ENCODE measurements around the gene PDCD1LG2.
"Not testable (repeated sequence)": the region's sequence is repeated elsewhere in the genome, so short reads cannot be mapped to it uniquely, and the experiment has no call there.

PDCD1LG2 gene

DNA sequence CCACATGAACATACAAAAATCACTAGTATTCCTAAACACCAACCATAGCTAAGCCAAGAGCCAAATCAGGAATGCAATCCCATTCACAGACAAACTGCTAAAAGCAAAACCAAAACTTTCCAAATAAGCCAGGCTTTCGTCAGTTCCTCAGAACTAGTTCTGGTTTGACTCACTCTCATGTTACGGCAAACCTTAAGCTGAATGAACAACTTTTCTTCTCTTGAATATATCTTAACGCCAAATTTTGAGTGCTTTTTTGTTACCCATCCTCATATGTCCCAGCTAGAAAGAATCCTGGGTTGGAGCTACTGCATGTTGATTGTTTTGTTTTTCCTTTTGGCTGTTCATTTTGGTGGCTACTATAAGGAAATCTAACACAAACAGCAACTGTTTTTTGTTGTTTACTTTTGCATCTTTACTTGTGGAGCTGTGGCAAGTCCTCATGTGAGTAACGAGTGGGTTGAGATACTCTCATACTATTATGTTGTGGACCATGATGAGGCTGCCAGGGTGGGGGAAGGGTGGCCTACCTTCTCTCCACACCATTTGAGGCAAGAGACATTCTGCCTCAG is at the start of gene PDCD1LG2:
PDCD1LG2 (plus strand) TSS at position 172 of the 572 bp plus-strand sequence. CDS start 12,016 bp downstream, outside the sequence.
- no peak for DNase-seq (ENCODE audit: extremely low read depth, low read depth)
- TF ChIP-seq, protein P1, sequence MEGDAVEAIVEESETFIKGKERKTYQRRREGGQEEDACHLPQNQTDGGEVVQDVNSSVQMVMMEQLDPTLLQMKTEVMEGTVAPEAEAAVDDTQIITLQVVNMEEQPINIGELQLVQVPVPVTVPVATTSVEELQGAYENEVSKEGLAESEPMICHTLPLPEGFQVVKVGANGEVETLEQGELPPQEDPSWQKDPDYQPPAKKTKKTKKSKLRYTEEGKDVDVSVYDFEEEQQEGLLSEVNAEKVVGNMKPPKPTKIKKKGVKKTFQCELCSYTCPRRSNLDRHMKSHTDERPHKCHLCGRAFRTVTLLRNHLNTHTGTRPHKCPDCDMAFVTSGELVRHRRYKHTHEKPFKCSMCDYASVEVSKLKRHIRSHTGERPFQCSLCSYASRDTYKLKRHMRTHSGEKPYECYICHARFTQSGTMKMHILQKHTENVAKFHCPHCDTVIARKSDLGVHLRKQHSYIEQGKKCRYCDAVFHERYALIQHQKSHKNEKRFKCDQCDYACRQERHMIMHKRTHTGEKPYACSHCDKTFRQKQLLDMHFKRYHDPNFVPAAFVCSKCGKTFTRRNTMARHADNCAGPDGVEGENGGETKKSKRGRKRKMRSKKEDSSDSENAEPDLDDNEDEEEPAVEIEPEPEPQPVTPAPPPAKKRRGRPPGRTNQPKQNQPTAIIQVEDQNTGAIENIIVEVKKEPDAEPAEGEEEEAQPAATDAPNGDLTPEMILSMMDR (IDR thresholded peaks at IDR 0.05; ENCODE audit: low read depth, low read length): no peak

DNA sequence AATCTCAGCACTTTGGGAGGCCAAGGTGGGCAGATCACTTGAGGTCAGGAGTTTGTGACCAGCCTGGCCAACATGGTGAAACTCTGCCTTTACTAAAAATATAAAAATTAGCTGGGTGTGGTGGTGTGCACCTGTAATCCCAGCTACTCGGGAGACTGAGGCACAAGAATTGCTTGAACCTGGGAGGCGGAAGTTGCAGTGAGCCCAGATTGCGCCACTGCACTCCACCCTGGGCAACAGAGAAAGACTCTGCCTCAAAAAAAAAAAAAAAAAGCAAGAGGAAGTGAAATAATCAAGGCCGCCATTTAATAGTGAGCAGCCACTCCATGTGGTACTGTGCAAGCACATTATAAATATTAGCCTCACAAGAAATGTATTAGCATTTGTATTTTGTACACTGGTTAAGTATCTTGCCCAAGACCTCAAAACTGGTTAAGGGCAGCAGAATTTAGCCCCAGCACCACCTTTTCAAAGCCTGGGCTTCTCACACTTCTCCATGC is 45.5 kb upstream of the PDCD1LG2 start:
- DNase-seq (ENCODE audit: extremely low read depth, low read depth): not testable (repeated sequence)

DNA sequence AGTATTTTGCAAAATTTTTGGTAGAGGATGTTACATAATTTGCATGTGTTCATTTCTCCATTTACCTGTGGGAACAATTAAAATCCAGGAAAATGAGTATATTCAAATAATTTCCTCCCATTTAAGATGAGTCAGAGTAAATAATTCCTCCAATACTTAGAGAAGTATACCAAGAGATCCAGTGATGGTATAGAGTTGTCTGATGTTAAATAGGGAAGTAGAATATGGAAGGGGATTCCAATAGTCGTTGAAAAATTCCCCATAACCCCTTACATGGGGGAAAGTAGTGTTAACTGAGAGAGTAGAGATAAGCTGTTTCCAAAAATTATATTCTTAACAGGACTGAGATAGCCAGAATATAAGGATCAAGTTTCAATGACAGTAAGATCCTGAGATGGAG is 44.3 kb upstream of the PDCD1LG2 start:
- TF ChIP-seq, protein P1 (IDR thresholded peaks at IDR 0.05; ENCODE audit: low read depth, low read length): no peak
- DNase-seq (ENCODE audit: extremely low read depth, low read depth): no peak

DNA sequence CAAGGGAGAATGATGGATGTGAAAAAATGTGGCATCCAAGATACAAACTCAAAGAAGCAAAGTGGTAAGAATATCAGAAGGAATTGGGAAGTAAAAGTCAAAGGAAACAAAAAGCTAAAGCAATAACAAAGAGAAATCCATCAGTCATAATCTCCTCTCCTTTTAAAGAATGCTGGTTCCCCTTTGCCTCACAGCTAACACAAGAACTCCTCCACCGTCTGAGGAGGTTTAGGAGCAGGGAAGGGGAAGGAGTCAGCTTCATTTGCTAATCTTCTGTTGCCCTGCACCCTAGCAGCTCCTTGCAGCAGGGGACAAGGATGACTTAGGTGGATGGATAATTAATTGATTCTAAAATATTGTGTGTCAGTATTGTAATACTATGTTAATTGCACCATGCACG is 43.6 kb upstream of the PDCD1LG2 start:
- no peak for DNase-seq (ENCODE audit: extremely low read depth, low read depth)
- TF ChIP-seq, protein P1 (IDR thresholded peaks at IDR 0.05; ENCODE audit: low read depth, low read length): no peak

DNA sequence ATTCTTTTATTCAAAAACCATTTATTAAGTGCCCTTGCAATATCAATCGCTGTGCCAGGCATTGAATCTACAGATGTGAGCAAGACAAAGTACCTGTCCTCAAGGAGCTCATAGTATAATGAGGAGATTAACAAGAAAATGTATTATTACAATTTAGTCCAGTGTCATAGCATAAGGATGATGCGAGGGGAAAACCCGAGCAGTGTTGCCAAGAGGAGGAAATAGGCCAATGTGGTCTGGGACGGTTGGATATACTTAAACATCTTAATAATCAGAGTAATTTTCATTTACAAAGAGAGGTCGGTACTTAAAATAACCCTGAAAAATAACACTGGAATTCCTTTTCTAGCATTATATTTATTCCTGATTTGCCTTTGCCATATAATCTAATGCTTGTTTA is 41.5 kb upstream of the PDCD1LG2 start:
- TF ChIP-seq, protein P1 (IDR thresholded peaks at IDR 0.05; ENCODE audit: low read depth, low read length): no peak
- DNase-seq (ENCODE audit: extremely low read depth, low read depth): no peak

DNA sequence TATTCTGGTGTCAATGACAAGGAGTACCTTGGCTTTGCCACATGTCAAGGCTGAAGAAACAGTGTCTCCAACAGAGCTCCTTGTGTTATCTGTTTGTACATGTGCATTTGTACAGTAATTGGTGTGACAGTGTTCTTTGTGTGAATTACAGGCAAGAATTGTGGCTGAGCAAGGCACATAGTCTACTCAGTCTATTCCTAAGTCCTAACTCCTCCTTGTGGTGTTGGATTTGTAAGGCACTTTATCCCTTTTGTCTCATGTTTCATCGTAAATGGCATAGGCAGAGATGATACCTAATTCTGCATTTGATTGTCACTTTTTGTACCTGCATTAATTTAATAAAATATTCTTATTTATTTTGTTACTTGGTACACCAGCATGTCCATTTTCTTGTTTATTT is 40.2 kb upstream of the PDCD1LG2 start:
- no peak for DNase-seq (ENCODE audit: extremely low read depth, low read depth)
- TF ChIP-seq, protein P1 (IDR thresholded peaks at IDR 0.05; ENCODE audit: low read depth, low read length): no peak

DNA sequence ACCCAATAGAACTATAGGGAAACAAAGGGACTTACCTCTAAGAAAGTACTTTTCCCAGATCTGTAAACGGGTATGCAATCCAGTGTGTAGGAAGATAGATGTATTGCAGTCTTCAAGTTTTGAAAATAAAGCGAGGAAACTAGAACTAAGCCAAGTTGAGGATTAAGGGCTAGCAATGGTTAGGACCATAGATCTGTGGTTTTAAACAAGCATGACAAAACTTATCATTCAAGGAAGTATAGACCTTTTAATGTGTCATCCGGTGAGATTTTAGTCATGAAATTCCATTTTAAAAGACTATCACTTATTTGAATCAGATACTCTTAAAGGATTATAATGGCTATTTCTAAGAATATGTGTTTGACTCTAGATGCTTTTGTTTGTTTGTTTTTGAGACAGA is 39.5 kb upstream of the PDCD1LG2 start:
- TF ChIP-seq, protein P1 (IDR thresholded peaks at IDR 0.05; ENCODE audit: low read depth, low read length): no peak
- DNase-seq (ENCODE audit: extremely low read depth, low read depth): no peak

DNA sequence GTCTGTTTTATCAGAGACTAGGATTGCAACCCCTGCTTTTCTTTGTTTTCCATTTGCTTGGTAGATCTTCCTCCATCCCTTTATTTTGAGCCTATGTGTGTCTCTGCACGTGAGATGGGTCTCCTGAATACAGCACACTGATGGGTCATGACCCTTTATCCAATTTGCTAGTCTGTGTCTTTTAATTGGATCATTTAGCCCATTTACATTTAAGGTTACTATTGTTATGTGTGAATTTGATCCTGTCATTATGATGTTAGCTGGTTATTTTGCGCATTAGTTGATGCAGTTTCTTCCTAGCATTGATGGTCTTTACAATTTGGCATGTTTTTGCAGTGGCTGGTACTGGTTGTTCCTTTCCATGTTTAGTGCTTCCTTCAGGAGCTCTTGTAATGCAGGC is 34.7 kb upstream of the PDCD1LG2 start:
- DNase-seq (ENCODE audit: extremely low read depth, low read depth): not testable (repeated sequence)
